HG02840 (cell line): ENCODE measurements around the gene ACMSD.
"Not testable (repeated sequence)": the region's sequence is repeated elsewhere in the genome, so short reads cannot be mapped to it uniquely, and the experiment has no call there.

Experiments
- ATAC-seq: cut with Tn5 transposase; IDR thresholded peaks from one replicate; pipeline ENCODE4 v1.9.1; 2021; ENCODE audit warnings: mild to moderate bottlenecking, moderate library complexity, moderate number of reproducible peaks; ENCODE audit not compliant: unreplicated experiment, low FRiP score

The ACMSD gene

GRCh38 chr2:134900151-134900550, 61.7 kb downstream of the ACMSD start:
- no peak for ATAC-seq

- not testable (repeated sequence) for ATAC-seq
Measured at GRCh38 chr2:134903701-134904100, 65.3 kb downstream of the ACMSD start.

- ATAC-seq, result no peak
Measured at GRCh38 chr2:134905168-134905567, 66.8 kb downstream of the ACMSD start.

- no peak for ATAC-seq
Measured at GRCh38 chr2:134906726-134907125, 68.3 kb downstream of the ACMSD start.

- not testable (repeated sequence) for ATAC-seq
Measured at GRCh38 chr2:134907441-134908116, 69.2 kb downstream of the ACMSD start.

GRCh38 chr2:134910763-134911399, 72.5 kb downstream of the ACMSD start:
- ATAC-seq, result no peak

GRCh38 chr2:134911400-134911785, 73.0 kb downstream of the ACMSD start:
- ATAC-seq, result no peak

- ATAC-seq, result no peak
Measured at GRCh38 chr2:134912361-134912760, 73.9 kb downstream of the ACMSD start.

- no peak for ATAC-seq
Measured at GRCh38 chr2:134917360-134917865, 79.0 kb downstream of the ACMSD start.

- ATAC-seq, result peak; percentile 80
Measured at GRCh38 chr2:134917888-134918525, 79.6 kb downstream of the ACMSD start.

- peak; percentile 84 for ATAC-seq
Measured at GRCh38 chr2:134918526-134919340, 80.3 kb downstream of the ACMSD start, which contains the start of gene CCNT2. Gene CCNT2 (plus strand): TSS chr2:134918822. CDS start chr2:134918855, 33 bp downstream.

GRCh38 chr2:134919341-134920210, 81.2 kb downstream of the ACMSD start:
- no peak for ATAC-seq

GRCh38 chr2:134924912-134925311, 86.5 kb downstream of the ACMSD start:
- ATAC-seq, result no peak

- no peak for ATAC-seq
Measured at GRCh38 chr2:134926231-134926931, 88.0 kb downstream of the ACMSD start.

GRCh38 chr2:134927195-134927594, 88.8 kb downstream of the ACMSD start:
- no peak for ATAC-seq

- ATAC-seq, result no peak
Measured at GRCh38 chr2:134932864-134933526, 94.6 kb downstream of the ACMSD start.

- no peak for ATAC-seq
Measured at GRCh38 chr2:134933732-134934131, 95.3 kb downstream of the ACMSD start.

- no peak for ATAC-seq
Measured at GRCh38 chr2:134934150-134934549, 95.7 kb downstream of the ACMSD start.
